Measurements from ENCODE around the gene KIF25.

The KIF25 gene

GRCh38 chr6:168073937-168074730, 76.7 kb downstream of the KIF25 start:
- TF ChIP-seq CTCF (IDR thresholded peaks at IDR 0.05), result no peak

GRCh38 chr6:168075216-168075615, 77.7 kb downstream of the KIF25 start:
- TF ChIP-seq CTCF (IDR thresholded peaks at IDR 0.05), result no peak

- TF ChIP-seq CTCF (IDR thresholded peaks at IDR 0.05), result no peak
These were observed 78.3 kb downstream of the KIF25 start for GRCh38 chr6:168075787-168076202.

- no peak for TF ChIP-seq CTCF (IDR thresholded peaks at IDR 0.05)
These were observed 80.9 kb downstream of the KIF25 start for GRCh38 chr6:168078175-168078942.

- no peak for TF ChIP-seq CTCF (IDR thresholded peaks at IDR 0.05)
These were observed 81.5 kb downstream of the KIF25 start, which contains the start of gene FRMD1 for GRCh38 chr6:168078943-168079405. Gene FRMD1, minus strand, starts transcription at chr6:168079212. Its CDS starts 118 bp downstream, at chr6:168079094.

- TF ChIP-seq CTCF (IDR thresholded peaks at IDR 0.05), result no peak
These were observed 83.1 kb downstream of the KIF25 start for GRCh38 chr6:168080393-168081077.

GRCh38 chr6:168081858-168082546, 84.5 kb downstream of the KIF25 start:
- no peak for TF ChIP-seq CTCF (IDR thresholded peaks at IDR 0.05)
